IMR-90 (cell line): ENCODE results near the gene SH2D6. TPM values are rescaled to one million over a fixed set of nuclear protein-coding genes. Genes with fewer than 3 reads are reported as not detected.

ENCODE experiments used
- ATAC-seq: fragments of 200-7000 bp; cut with Tn5 transposase; 2 replicates; pipeline ENCODE4 v1.9.1; 2020; ENCODE audit warnings: low read depth, mild to moderate bottlenecking, moderate library complexity
- BruUV-seq: library from RNA; stranded (reverse); fragments of 400-500 nt; replicated peaks from 2 replicates; lab custom pipeline; 2021; lab: Mats Ljungman, UMichigan
- CTCF ChIA-PET: fragments of 300-600 bp; formaldehyde crosslinking; extraction: SDS; loops from one replicate; lab custom pipeline; 2021; ENCODE audit warnings: antibody characterized with exemption; lab: Yijun Ruan, JAX
- POLR2A ChIA-PET: fragments of 300-600 bp; sonication (Branson Sonifier 250); formaldehyde crosslinking; loops from one replicate; lab custom pipeline; 2022; ENCODE audit warnings: antibody characterized with exemption; ENCODE audit not compliant: unreplicated experiment; lab: Charles Lee
- DNase-seq: peaks from one replicate; pipeline ENCODE4 v3.0.0; 2013
- H2AFZ ChIP-seq: replicated peaks from 2 replicates; pipeline ENCODE3; 2013; ENCODE audit warnings: low read length, mild to moderate bottlenecking; ENCODE audit not compliant: poor library complexity
- H2AK5ac ChIP-seq: 2 replicates; pipeline ENCODE4 v1.6.1; 2013; ENCODE audit warnings: low read depth, low read length, inconsistent platforms
- H2AK9ac ChIP-seq: replicated peaks from 2 replicates; pipeline ENCODE3; 2013; ENCODE audit warnings: mild to moderate bottlenecking, low read depth, low read length, moderate library complexity; ENCODE audit not compliant: poor library complexity
- H2BK120ac ChIP-seq: 2 replicates; pipeline ENCODE4 v1.6.1; 2013; ENCODE audit warnings: low read depth, low read length, inconsistent platforms
- H2BK15ac ChIP-seq: 3 replicates; pipeline ENCODE4 v1.6.1; 2013; ENCODE audit warnings: low read depth, low read length, inconsistent platforms
- H2BK20ac ChIP-seq: 2 replicates; pipeline ENCODE4 v1.6.1; 2013; ENCODE audit warnings: low read depth, mild to moderate bottlenecking, inconsistent platforms, low read length, moderate library complexity
- H2BK5ac ChIP-seq: 2 replicates; pipeline ENCODE4 v1.6.1; 2013; ENCODE audit warnings: mild to moderate bottlenecking, low read depth, low read length, inconsistent platforms; ENCODE audit not compliant: poor library complexity, severe bottlenecking
- H3K14ac ChIP-seq: replicated peaks from 2 replicates; pipeline ENCODE4 v1.6.1; 2013; ENCODE audit warnings: low read depth, low read length, inconsistent platforms
- H3K18ac ChIP-seq: 2 replicates; pipeline ENCODE4 v1.6.1; 2013; ENCODE audit warnings: low read depth, low read length, control low read depth
- H3K23ac ChIP-seq: 2 replicates; pipeline ENCODE4 v1.6.1; 2013; ENCODE audit warnings: low read depth, low read length, inconsistent platforms
- H3K27ac ChIP-seq: 2 replicates; pipeline ENCODE4 v1.5.1; 2013; ENCODE audit warnings: mild to moderate bottlenecking, control low read depth, low read length; ENCODE audit not compliant: insufficient read depth
- H3K27me3 ChIP-seq: 2 replicates; pipeline ENCODE4 v1.6.1; 2013; ENCODE audit warnings: low read length; ENCODE audit not compliant: control insufficient read depth, insufficient read depth
- H3K36me3 ChIP-seq: 2 replicates; pipeline ENCODE4 v1.6.1; 2013; ENCODE audit warnings: low read length, mixed read lengths; ENCODE audit not compliant: control insufficient read depth, insufficient read depth
- H3K4ac ChIP-seq: 2 replicates; pipeline ENCODE4 v1.6.1; 2013; ENCODE audit warnings: low read depth, low read length, inconsistent platforms
- H3K4me1 ChIP-seq: 2 replicates; pipeline ENCODE4 v1.6.1; 2013; ENCODE audit warnings: low read length, mixed read lengths; ENCODE audit not compliant: control insufficient read depth, insufficient read depth
- H3K4me2 ChIP-seq: 2 replicates; pipeline ENCODE4 v1.6.1; 2013; ENCODE audit warnings: low read depth, mild to moderate bottlenecking, control low read depth, low read length, moderate library complexity
- H3K4me3 ChIP-seq: 2 replicates; pipeline ENCODE4 v1.5.1; 2013; ENCODE audit warnings: low read depth, mild to moderate bottlenecking, control low read depth, low read length, moderate library complexity; ENCODE audit not compliant: insufficient read depth
- H3K56ac ChIP-seq: 2 replicates; pipeline ENCODE4 v1.6.1; 2013; ENCODE audit warnings: low read length, inconsistent platforms; ENCODE audit not compliant: insufficient read depth; ENCODE audit errors: extremely low read depth
- H3K79me1 ChIP-seq, 2 experiments: 2 replicates each; pipeline ENCODE4 v1.6.1; 2013; ENCODE audit warnings: low read length in 2 of 2, inconsistent platforms in 1 of 2, low read depth in 1 of 2
- H3K9ac ChIP-seq: 2 replicates; pipeline ENCODE4 v1.6.1; 2013; ENCODE audit warnings: low read depth, low read length, control low read depth
- H3K9me1 ChIP-seq: 2 replicates; pipeline ENCODE4 v1.6.1; 2013; ENCODE audit warnings: low read length, inconsistent platforms; ENCODE audit not compliant: insufficient read depth
- H3K9me3 ChIP-seq: 2 replicates; pipeline ENCODE4 v1.6.1; 2013; ENCODE audit warnings: low read length; ENCODE audit not compliant: control insufficient read depth, insufficient read depth
- H4K20me1 ChIP-seq: 2 replicates; pipeline ENCODE4 v1.6.1; 2013; ENCODE audit warnings: low read length, inconsistent platforms; ENCODE audit not compliant: insufficient read depth
- H4K5ac ChIP-seq: 2 replicates; pipeline ENCODE4 v1.6.1; 2013; ENCODE audit warnings: mild to moderate bottlenecking, low read depth, low read length, control low read depth
- H4K8ac ChIP-seq, 2 experiments: 2 replicates each; pipeline ENCODE4 v1.6.1; 2013; ENCODE audit warnings: low read depth in 2 of 2, low read length in 2 of 2, control low read depth in 1 of 2, inconsistent platforms in 1 of 2
- H4K91ac ChIP-seq: 2 replicates; pipeline ENCODE4 v1.6.1; 2013; ENCODE audit warnings: low read depth, low read length, inconsistent platforms; ENCODE audit not compliant: insufficient read depth
- MAFK ChIP-seq: IDR thresholded peaks from 2 replicates; pipeline ENCODE4 v1.6.1; 2012; ENCODE audit warnings: low read depth, low read length, improper control_type of control experiment
- MXI1 ChIP-seq: IDR thresholded peaks from 2 replicates; pipeline ENCODE4 v1.6.1; 2012; ENCODE audit warnings: low read depth, mild to moderate bottlenecking, low read length, moderate library complexity, borderline replicate concordance
- NFE2L2 ChIP-seq: fragments of 150-350 bp; IDR thresholded peaks from 2 replicates; pipeline ENCODE4 v1.6.1; 2016; ENCODE audit warnings: low read depth, mild to moderate bottlenecking, low read length
- POLR2A ChIP-seq: IDR thresholded peaks from 2 replicates; pipeline ENCODE4 v1.6.1; 2012; ENCODE audit warnings: mild to moderate bottlenecking, low read depth, low read length
- RCOR1 ChIP-seq: IDR thresholded peaks from 2 replicates; pipeline ENCODE4 v1.6.1; 2012; ENCODE audit warnings: mild to moderate bottlenecking, low read length, improper control_type of control experiment; ENCODE audit not compliant: insufficient replicate concordance
- RFX5 ChIP-seq: IDR thresholded peaks from 2 replicates; pipeline ENCODE4 v1.8.0; 2012; ENCODE audit warnings: low read depth, mild to moderate bottlenecking, low read length, moderate library complexity
- WGBS, 2 experiments: methylation state at CpG; one replicate each; pipeline versions ENCODE4 v1.1.5 to v1.1.7; 2013; ENCODE audit warnings: missing lambda C conversion rate in 2 of 2; ENCODE audit not compliant: insufficient read length in 1 of 2; ENCODE audit errors: extremely low coverage in 2 of 2; 5-methylcytosine and 5-hydroxymethylcytosine counted together
- dilution Hi-C: fragments of 300-500 bp; cut with HindIII; formaldehyde crosslinking; loops from one replicate; pipeline ENCODE4 v1.14.3; 2018; ENCODE audit warnings: low sequenced_read_pairs; ENCODE audit not compliant: unreplicated experiment
- in situ Hi-C: fragments of 300-500 bp; cut with MboI; formaldehyde crosslinking; loops from 3 replicates; pipeline ENCODE4 v1.14.3; 2019; ENCODE audit warnings: low sequenced_read_pairs, inconsistent platforms, mixed read lengths
- intact Hi-C: fragments of 100-400 bp; cut with micrococcal nuclease; formaldehyde crosslinking; loops from 2 replicates; pipeline ENCODE4 v1.10.0; 2022
- polyA plus RNA-seq, 3 experiments: library from polyadenylated mRNA; depleted of rRNA; stranded (reverse); fragments of >200 nt; gene quantifications; 2 replicates each; pipeline ENCODE4 v1.2.3, GENCODE V29; 2012; ENCODE audit warnings: low replicate concordance in 1 of 3
- total RNA-seq: library from RNA; depleted of rRNA; stranded (reverse); fragments of >200 nt; gene quantifications from 2 replicates; pipeline ENCODE4 v1.2.3, GENCODE V29; 2012
- TF ChIP-seq, protein P1 (sequence below): conservative IDR thresholded peaks from 2 replicates; pipeline ENCODE4 v1.5.1; 2012; ENCODE audit warnings: mild to moderate bottlenecking, low read depth, low read length, improper control_type of control experiment
- TF ChIP-seq, protein P2 (sequence below): fragments of 150-350 bp; IDR thresholded peaks from 2 replicates; pipeline ENCODE4 v1.6.1; 2017; ENCODE audit warnings: mild to moderate bottlenecking, antibody characterized with exemption, low read length, low read depth
- TF ChIP-seq, protein P3 (sequence below): fragments of 150-350 bp; IDR thresholded peaks from 2 replicates; pipeline ENCODE4 v1.6.1; 2016; ENCODE audit warnings: low read depth, mild to moderate bottlenecking, low read length, moderate library complexity, borderline replicate concordance

Gene SH2D6
- total and polyA plus RNA-seq, 2 of the 4 experiments (the other 2 are of a cell fraction): 0.32 to 0.36 TPM

DNA sequence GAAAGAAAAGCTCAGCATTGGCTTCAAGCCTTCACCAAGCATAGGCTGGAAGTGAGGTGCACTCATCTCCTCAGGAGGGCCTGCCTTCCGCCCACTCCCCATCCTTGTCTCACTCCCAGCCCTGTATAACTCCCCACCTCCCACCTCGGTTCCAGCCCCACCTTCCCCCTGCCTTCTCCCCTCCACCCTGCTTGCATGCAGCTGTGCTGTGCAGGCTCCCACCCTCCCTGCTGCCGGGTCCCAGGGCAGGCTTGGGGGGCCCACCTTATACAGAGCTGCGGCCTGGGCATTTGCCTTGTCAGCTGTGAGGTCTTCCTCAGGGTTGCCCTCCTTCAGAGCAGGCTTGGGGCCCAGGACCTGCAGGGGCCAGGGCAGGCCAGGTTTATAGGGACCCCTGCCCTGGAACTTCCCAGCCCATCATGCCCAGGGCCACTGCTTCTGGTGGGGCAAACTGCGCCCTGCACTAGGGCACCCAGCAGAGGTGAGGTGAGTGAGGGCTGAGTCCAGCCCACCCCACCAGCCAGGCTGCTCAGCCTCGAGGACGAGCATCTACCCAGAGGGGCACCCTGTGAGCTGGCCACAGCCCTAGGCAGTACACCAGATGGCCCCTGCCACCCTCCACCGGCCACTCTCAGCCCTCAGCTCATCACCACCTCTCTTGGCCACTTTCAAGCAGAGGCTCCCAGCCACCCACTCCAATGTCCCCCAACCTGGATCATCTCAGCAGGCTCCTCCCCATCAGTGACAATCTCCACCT, 19.9 kb upstream of the SH2D6 start:
- Histone ChIP-seq H2BK20ac (no peak overlapping the region), H3K9me3 (no peaks in the 10 kb centered on the region), H3K4me1 (peaks cover 4% of the 10 kb centered on the region), H3K27me3 (no peaks in the 10 kb centered on the region), H3K27ac (no peak overlapping the region), H3K9me1 (peaks cover 7% of the 10 kb centered on the region; the same call in 1 of the 2 replicates), H3K18ac (no peak overlapping the region), H4K5ac (no peak overlapping the region), H3K14ac (no peak overlapping the region), H2BK15ac (no peak overlapping the region), H3K4ac (no peak overlapping the region), H2AK9ac (no peak overlapping the region), H3K4me2 (no peak overlapping the region), H3K23ac (no peak overlapping the region), H2AFZ (no peak overlapping the region), H4K20me1 (no peaks in the 10 kb centered on the region; the same call in 1 of the 2 replicates), H4K91ac (no peak overlapping the region), H3K36me3 (peaks cover 17% of the 10 kb centered on the region), H3K79me1 (no peaks in the 10 kb centered on the region), H3K4me3 (no peak overlapping the region), H2AK5ac (no peak overlapping the region), H2BK5ac (no peak overlapping the region), H2BK120ac (no peak overlapping the region), H3K56ac (no peak overlapping the region), H4K8ac (no peak overlapping the region), H3K9ac (no peak overlapping the region)
- in situ Hi-C loops (no loop called here), dilution Hi-C loops (no loop called here), intact Hi-C loops (no loop called here)
- WGBS, 2 experiments: 94% methylated on average over 2 of the region's 8 CpGs; no CpG with 5 or more reads in 1 of the 2 experiments
- CTCF ChIA-PET: no interaction called here
- no TSS peak for BruUV-seq
- POLR2A ChIA-PET: no interaction called here
- ATAC-seq (no peak), DNase-seq (no peak)
- TF ChIP-seq MAFK: no peak
- TF ChIP-seq POLR2A: no peak
- no peak for TF ChIP-seq MXI1
- TF ChIP-seq, protein P1, sequence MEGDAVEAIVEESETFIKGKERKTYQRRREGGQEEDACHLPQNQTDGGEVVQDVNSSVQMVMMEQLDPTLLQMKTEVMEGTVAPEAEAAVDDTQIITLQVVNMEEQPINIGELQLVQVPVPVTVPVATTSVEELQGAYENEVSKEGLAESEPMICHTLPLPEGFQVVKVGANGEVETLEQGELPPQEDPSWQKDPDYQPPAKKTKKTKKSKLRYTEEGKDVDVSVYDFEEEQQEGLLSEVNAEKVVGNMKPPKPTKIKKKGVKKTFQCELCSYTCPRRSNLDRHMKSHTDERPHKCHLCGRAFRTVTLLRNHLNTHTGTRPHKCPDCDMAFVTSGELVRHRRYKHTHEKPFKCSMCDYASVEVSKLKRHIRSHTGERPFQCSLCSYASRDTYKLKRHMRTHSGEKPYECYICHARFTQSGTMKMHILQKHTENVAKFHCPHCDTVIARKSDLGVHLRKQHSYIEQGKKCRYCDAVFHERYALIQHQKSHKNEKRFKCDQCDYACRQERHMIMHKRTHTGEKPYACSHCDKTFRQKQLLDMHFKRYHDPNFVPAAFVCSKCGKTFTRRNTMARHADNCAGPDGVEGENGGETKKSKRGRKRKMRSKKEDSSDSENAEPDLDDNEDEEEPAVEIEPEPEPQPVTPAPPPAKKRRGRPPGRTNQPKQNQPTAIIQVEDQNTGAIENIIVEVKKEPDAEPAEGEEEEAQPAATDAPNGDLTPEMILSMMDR: no peak
- no peak for TF ChIP-seq RCOR1
- TF ChIP-seq NFE2L2: no peak
- TF ChIP-seq, protein P2, sequence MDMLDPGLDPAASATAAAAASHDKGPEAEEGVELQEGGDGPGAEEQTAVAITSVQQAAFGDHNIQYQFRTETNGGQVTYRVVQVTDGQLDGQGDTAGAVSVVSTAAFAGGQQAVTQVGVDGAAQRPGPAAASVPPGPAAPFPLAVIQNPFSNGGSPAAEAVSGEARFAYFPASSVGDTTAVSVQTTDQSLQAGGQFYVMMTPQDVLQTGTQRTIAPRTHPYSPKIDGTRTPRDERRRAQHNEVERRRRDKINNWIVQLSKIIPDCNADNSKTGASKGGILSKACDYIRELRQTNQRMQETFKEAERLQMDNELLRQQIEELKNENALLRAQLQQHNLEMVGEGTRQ: no peak
- TF ChIP-seq RFX5: no peak
- TF ChIP-seq, protein P3, sequence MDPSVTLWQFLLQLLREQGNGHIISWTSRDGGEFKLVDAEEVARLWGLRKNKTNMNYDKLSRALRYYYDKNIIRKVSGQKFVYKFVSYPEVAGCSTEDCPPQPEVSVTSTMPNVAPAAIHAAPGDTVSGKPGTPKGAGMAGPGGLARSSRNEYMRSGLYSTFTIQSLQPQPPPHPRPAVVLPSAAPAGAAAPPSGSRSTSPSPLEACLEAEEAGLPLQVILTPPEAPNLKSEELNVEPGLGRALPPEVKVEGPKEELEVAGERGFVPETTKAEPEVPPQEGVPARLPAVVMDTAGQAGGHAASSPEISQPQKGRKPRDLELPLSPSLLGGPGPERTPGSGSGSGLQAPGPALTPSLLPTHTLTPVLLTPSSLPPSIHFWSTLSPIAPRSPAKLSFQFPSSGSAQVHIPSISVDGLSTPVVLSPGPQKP: no peak
